GM11168 (cell line): ENCODE results near the gene INIP.
"Not testable (repeated sequence)": the region's sequence is repeated elsewhere in the genome, so short reads cannot be mapped to it uniquely, and the experiment has no call there.

Experiments used
- in situ Hi-C: fragments of 300-500 bp; cut with MboI; formaldehyde crosslinking; loops from one replicate; pipeline ENCODE4 v1.12.0; 2022; ENCODE audit warnings: low sequenced_read_pairs; ENCODE audit not compliant: unreplicated experiment

Gene INIP

DNA sequence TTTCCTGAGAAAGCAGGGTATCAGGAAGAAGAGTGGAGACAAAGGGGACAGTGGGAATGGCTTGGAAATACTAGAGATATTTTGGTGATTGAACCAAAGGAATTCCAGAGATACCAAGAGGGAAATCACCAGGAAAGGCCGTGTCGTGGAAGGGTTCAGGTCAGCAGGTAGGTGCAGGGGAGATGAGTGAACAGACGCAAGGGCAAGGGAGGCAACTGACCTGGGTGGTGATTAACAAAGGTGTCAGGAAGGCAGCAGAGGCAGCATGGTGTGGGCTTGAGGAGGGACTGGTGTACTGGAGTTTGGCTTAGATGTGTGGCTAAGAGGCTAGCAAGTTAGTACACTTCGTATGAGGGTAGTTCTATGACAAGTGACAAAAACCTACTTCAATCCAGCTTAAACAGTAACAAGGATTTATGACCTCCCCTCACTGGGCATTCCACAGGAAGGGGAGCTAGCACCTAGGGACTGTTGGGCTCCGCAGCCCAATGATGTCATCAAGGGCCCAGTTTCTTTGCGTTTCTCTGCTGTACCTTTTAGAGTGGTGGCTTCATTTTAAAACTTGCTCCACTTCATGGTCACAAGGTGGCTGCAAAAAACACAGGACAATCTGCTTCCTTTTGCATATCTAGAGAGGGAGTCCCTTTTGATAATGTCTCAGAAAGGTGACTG lies 37.0 kb downstream of the INIP start:
- in situ Hi-C loops = no loop called here

DNA sequence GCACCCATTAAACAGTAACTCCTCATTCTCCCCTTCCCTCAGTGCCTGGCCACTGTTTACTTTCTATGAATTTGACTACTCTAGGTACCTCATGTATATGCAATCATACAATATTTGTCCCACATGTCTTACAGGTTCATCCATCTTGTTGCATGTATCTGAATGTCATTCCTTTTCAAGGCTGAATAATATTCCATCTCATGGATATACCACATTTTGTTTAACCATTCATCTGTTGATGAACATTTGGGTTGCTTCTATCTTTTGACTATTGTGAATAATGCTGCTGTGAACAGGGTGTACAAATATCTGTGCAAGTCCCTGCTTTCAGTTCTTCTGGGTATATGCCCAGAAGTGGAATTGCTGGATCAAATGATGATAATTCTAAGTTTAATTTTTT lies 40.9 kb downstream of the INIP start:
- in situ Hi-C loops = no loop called here

DNA sequence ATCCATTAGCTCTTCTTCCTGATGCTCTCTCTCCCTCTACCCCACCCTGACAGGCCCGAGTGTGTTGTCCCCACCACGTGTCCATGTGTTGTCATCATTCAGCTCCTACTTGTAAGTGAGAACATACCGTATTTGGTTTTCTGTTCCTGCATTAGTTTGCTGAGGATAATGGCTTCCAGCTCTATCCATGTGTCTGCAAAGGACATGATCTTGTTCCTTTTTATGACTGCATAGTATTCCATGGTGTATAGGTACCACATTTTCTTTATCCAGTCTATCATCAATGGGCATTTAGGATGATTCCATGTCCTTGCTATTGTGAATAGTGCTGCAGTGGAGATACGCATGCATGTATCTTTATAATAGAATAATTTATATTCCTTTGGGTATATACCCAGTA lies 44.7 kb downstream of the INIP start:
- in situ Hi-C loops = not testable (repeated sequence)

DNA sequence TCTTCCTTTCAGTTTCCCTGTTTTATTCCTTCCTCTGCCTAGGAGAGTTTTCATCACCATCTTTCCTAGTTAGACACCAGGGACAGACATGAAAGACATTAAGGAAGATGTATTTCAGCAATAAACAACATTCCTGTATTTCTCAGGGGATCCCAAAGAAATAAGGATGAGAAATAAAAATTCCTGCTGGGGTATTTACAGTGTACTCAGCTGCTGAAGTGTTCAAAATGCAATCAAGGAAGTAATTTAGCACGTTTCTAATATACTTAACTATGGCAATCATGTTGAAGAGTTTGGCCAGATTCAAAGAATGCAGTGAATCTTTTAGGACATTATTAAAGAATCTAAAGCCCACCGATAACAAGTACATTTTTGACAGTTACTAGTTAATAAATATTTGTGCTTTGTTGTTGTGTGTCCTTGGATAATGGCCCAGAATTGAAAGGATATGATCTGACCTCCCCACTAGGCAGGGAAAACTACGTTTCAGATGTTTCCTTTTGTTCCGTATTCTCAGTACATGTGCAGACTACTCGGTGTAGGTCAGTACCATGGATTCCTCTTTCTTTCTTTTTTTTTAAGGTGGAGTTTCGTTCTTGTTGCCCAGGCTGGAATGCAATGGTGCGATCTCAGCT lies 46.8 kb downstream of the INIP start:
- in situ Hi-C loops = no loop called here

DNA sequence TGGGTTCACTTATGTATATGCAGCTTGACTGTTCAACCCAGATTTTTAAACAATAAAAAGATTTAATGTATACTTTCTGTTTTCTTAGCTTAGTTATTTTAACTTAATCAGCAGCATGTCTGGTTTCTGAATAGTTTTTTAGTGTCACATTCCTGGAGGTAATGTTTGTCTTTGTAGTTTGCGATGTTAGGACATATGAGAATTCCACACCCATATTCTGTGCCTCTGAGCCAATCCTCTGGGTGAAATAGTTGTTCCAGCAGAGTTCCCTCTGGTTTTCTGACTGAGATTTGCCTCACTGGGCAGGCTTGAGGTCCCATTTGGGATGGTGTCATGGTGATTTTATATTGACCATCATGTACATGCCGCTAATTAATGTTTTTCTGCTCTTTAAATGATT lies 48.6 kb downstream of the INIP start:
- in situ Hi-C loops = no loop called here

DNA sequence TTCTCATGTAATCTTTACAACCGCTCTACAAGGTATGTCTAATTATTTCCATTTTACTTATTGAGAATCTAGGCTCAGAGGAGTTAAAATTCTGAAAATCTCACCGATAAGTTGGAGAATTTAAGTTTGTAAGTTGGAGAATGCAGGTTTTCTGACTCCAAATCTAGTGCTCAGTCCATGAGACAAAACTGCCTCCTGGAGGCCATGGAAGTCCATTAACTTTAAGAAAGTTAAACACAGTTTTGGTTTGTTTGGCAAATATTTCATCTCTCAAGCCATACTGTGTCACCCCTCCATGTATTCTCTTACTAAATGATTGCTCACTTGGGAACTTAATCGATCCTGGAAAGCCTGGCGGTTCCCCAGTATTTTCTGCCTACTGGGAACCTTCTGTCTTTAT lies 52.6 kb downstream of the INIP start:
- in situ Hi-C loops = no loop called here

DNA sequence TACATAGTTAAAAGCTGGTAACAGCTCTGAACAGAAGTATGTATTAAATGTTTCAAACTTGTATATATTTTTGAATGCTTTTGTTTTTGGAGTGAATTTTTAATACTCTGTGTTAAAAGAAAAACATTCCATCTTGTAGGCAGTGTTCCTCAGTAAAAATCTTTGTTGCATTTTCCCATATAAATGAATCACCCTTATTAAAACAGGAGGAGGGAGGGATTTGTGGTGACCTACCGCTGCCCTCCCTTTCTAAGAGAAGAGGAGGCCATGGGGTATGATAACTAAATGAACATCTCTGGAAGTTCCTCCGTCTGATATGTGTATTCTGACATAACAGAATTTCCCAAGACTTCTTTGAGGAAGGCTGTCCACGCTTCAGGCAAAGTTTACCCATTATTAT lies 53.4 kb downstream of the INIP start:
- in situ Hi-C loops = no loop called here

DNA sequence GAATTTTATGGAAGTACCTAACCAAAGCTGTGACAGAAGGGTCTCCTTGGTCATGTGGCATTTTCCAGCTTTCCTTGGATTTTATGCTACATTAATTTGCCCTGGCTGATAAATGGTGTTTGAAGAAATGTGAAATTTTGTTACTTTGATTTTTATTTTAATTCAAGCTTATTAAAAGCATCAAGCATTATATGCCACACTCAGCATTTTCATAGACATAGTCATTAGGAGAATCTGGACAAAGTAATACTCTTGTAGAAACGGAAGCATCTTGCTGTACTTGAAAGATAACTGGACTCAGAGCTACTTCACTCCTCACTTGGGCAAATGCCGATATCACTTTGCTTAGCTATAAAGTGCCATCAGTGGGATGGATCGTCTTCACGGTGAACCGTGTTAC lies 54.2 kb downstream of the INIP start:
- in situ Hi-C loops = no loop called here

DNA sequence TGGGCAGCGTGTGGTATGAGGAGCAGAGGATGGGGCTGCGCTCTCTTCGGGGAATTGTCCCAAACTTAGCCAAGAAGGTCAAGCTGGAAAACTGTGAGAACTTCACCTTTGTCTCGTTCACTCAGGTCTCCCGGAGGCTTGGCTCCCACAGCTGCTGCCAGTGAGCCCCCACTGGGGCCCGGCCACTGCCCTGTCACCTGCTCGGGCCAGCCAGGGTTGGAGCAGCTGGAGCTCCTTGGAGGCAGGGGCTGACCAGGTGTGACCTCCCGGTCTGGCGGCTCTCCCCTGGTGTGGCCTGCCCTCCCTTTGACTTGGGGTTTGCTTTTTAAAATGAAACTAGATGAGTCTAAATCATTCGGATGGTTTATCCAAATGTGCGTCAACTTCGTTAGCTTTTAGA lies 58.0 kb downstream of the INIP start:
- in situ Hi-C loops = no loop called here

DNA sequence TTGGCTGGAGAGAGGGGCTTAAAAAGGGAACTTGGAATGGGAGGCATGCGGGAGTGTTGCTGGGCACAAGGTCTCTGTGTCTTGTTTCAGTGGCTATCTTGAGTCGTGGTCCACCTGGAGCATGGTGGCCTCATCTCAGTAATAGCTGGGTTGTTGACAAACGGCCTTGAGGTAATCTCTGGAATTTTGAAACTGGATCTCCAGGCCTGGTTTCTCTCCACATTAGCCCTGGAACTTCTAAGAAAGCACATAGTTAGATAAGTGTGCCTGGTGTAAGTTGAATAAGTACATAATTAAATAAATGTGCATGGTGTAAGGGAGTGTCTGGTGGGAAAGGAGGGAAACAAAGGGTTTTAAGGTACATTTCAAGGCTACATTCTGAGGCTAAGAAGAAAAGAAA lies 62.2 kb downstream of the INIP start:
- in situ Hi-C loops = no loop called here

DNA sequence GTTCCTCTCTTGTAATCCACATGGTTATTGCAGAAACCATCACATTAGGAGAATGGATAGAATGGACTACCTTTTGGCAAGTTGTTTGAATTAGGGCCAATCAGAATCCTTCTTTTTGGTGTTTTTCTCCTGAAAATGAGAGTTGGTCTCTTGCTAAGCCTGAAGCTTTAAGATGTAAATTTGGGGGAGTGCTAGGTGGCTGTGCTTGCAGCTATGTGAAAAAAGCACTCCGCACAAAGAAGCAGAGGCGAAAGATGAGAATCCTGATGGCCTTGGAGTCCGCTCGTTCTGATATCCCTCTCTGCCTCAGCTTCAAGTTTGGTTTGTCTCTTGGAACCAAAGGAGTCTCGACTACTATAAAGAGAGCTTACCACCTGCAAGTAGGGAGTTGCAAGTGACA lies 63.6 kb downstream of the INIP start:
- in situ Hi-C loops = no loop called here

DNA sequence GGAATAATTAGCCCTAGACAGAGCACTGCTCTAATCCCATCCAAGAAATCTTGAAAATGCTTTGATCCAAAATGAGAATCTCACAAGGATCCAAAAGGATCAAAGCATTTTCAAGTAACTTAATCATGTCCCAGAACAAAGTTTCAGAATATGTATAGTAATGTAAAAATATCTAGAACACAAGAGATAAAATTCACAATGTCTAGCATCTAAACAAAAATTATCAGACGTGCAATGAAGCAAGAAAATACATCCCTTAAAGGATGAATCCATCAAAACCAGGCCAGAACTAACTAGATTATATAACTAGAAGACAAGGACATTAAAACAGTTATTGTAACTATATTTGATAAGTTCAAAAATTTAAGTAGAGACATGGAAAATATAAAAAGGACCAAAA lies 69.3 kb downstream of the INIP start:
- in situ Hi-C loops = no loop called here

DNA sequence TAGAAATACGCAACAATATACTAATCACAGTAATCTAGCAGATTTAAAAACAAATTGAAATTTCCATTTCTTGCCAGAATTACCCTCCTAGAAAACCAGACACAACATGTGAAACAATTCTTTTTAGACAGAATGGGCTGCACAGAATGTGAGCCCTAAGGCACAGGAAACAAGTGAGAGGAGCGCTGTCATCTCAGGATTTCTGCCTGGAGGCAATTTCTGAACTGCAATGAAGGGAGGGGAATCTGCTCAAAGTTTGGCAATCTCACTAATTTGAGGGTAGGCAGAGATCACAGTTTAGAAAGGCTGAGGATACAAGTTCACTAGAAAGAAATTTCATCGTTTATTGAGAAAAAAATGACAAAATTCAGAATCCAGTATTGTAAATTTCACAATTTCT lies 70.3 kb downstream of the INIP start:
- in situ Hi-C loops = no loop called here

DNA sequence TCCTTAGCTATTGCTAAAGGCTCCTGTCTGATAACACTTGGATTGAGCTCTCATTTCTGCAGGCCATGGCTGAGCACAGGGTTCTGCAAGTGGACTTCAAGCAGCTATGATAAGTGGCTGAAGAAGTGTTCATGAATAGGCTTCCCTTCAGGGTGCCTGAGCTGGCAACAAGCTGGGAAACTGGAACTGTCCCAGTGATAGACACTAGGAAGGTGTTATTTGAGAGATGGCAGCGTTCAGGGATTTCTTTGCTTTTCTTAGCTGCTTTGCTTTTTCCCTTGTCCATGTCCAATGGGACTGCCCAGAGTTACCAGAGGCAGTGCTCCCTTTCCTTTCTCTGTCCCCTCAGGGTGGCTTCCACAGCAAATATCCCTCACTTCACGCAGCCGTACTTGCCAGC lies 75.8 kb downstream of the INIP start:
- in situ Hi-C loops = no loop called here

DNA sequence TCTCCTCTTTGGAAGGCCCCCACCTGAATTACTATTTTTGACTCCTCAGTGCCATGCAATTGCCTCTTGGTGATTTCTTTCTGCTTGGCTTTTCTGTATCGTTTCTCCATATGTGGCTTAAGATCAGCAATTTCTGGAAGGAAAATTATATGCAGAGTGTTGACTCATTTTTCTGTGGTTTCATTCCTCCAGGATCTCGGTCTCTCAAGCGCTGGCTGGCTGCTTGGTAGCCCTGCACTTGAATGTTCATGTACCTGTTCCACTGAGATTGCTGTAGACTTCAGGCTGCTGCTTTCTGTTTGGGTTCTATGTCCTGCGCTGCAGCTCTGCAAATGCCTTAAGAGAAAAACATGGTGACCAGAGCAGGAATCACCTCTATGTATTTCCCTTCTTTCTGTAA lies 77.6 kb downstream of the INIP start:
- in situ Hi-C loops = no loop called here
